Lung (tissue), 12 donors: ENCODE measurements around the gene TLE3. TPM values are rescaled to one million over a fixed set of nuclear protein-coding genes. Genes with fewer than 3 reads are reported as not detected.

ENCODE experiments used
- ATAC-seq: fragments of 200-7000 bp; cut with Tn5 transposase; one replicate; pipeline ENCODE4 v1.9.1; 2020; ENCODE audit warnings: moderate number of reproducible peaks; ENCODE audit not compliant: insufficient read depth, low FRiP score
- DNase-seq, 3 donors: peaks; one replicate each; pipeline ENCODE4 v3.0.0-alpha.2; 2013 to 2017
- H3K27ac ChIP-seq, 2 donors: one replicate each; pipeline ENCODE4 v1.5.1; 2013; ENCODE audit warnings: mild to moderate bottlenecking in 2 of 2, moderate library complexity in 2 of 2, control low read depth in 1 of 2, inconsistent platforms in 1 of 2, low read depth in 1 of 2, low read length in 1 of 2
- H3K27me3 ChIP-seq, 3 donors: one replicate each; pipeline ENCODE4 v1.5.1; 2013; ENCODE audit warnings: low read length in 2 of 3; ENCODE audit not compliant: control insufficient read depth in 3 of 3, insufficient read depth in 3 of 3
- H3K36me3 ChIP-seq, 4 donors: one replicate each; pipeline ENCODE4 v1.5.1; 2013; ENCODE audit warnings: low read length in 4 of 4, mild to moderate bottlenecking in 1 of 4, moderate library complexity in 1 of 4; ENCODE audit not compliant: control insufficient read depth in 4 of 4, insufficient read depth in 4 of 4
- H3K4me1 ChIP-seq, 5 donors: one replicate each; pipeline ENCODE4 v1.5.1; 2013; ENCODE audit warnings: low read length in 5 of 5, mild to moderate bottlenecking in 2 of 5, moderate library complexity in 1 of 5; ENCODE audit not compliant: control insufficient read depth in 5 of 5, insufficient read depth in 5 of 5
- H3K4me3 ChIP-seq: one replicate; pipeline ENCODE4 v1.5.1; 2013; ENCODE audit warnings: mild to moderate bottlenecking, control low read depth, moderate library complexity
- H3K9ac ChIP-seq, 2 donors: one replicate each; pipeline ENCODE4 v1.5.1; 2013; ENCODE audit warnings: low read length in 2 of 2, control low read depth in 1 of 2; ENCODE audit not compliant: insufficient read depth in 1 of 2
- H3K9me3 ChIP-seq, 4 donors: one replicate each; pipeline ENCODE4 v1.5.1; 2013; ENCODE audit warnings: low read length in 3 of 4, mild to moderate bottlenecking in 1 of 4, moderate library complexity in 1 of 4; ENCODE audit not compliant: control insufficient read depth in 4 of 4, insufficient read depth in 3 of 4
- WGBS, 2 donors: extraction: QIAGEN DNeasy Blood & Tissue Kit; methylation state at CpG; one replicate each; pipeline ENCODE4 v1.1.7; 2013; 5-methylcytosine and 5-hydroxymethylcytosine counted together
- polyA plus RNA-seq, 2 donors: library from polyadenylated mRNA; stranded (reverse); fragments of 200-250 nt; gene quantifications; one replicate each; pipeline ENCODE4 v1.2.1, GENCODE V29; 2013
- total RNA-seq, 2 donors: library from RNA; depleted of rRNA in 1 of 2; stranded (reverse); fragments of >200 nt in 1 of 2; gene quantifications; one replicate each; pipeline ENCODE4 v1.2.1, GENCODE V29; 2014 to 2021
- TF ChIP-seq, protein P1 (sequence below): IDR thresholded peaks from 2 replicates; pipeline ENCODE4 v1.5.1; 2012; ENCODE audit warnings: mild to moderate bottlenecking; ENCODE audit errors: control extremely low read depth, extremely low read depth
- donor health status: control.
- donor health status: control.
- donor health status: Bipolar disorder and iron deficiency.
- donor health status: healthy.
- donor health status: DM: yes; HTN: yes; CAD: no.

TLE3 gene
- total and polyA plus RNA-seq, 4 donors = 22.7 to 77.3 (median 73.3) TPM

DNA sequence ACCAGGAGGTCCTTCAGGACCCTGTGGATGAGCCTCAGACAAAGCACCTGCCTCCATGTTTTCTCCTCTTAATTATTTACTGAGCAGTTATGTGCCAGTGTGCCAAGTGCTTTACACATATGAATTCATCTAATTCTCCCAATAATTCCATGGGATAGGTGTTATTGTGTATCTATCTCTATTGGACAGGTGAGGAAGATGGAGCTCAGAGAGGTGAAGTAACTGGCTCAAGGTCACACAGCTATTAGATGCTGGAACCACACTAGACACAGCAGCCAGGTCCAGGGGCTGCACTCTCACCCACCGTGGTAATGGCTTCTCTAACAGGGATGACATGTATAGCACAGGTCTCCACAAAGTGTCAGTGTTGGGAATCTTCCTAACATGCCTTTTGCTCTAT lies 70.2 kb downstream of the TLE3 start:
- H3K27ac ChIP-seq = no peak overlapping the region
- 95 to 96% methylated on average over 1 of the region's 1 CpG for WGBS, 2 donors
- H3K27me3 ChIP-seq = no peaks in the 10 kb centered on the region
- no peak overlapping the region for H3K4me3 ChIP-seq
- ATAC-seq (no peak), DNase-seq (no peak)
- peaks cover 8 to 33% (median 10%) of the 10 kb centered on the region in 5 donors for H3K4me1 ChIP-seq
- TF ChIP-seq, protein P1, sequence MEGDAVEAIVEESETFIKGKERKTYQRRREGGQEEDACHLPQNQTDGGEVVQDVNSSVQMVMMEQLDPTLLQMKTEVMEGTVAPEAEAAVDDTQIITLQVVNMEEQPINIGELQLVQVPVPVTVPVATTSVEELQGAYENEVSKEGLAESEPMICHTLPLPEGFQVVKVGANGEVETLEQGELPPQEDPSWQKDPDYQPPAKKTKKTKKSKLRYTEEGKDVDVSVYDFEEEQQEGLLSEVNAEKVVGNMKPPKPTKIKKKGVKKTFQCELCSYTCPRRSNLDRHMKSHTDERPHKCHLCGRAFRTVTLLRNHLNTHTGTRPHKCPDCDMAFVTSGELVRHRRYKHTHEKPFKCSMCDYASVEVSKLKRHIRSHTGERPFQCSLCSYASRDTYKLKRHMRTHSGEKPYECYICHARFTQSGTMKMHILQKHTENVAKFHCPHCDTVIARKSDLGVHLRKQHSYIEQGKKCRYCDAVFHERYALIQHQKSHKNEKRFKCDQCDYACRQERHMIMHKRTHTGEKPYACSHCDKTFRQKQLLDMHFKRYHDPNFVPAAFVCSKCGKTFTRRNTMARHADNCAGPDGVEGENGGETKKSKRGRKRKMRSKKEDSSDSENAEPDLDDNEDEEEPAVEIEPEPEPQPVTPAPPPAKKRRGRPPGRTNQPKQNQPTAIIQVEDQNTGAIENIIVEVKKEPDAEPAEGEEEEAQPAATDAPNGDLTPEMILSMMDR = no peak
- H3K9ac ChIP-seq = no peak overlapping the region
- no peaks in the 10 kb centered on the region for H3K9me3 ChIP-seq
- no peaks in the 10 kb centered on the region for H3K36me3 ChIP-seq

DNA sequence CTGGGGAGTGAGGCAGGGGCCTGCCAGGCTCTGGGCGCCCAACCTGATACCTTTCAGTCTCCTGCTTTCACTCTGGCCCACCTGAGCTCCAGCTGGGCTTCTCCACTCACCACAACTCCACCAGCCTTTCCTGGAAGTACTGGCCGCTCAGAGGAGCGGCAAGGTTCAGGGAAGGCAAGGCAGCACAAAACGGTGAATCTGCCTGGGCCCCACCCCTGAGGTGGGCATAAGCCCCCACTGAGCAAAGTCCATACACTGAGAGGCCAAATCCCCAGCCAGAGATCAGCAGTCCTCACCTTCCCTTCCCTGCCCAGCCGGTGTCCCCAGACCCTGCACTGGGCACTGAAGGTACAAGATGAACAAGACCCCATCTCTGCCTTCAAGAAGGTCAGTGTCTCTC lies 70.7 kb downstream of the TLE3 start:
- WGBS, 2 donors = 93 to 94% methylated on average over 5 of the region's 5 CpGs
- Histone ChIP-seq H3K27me3 (no peaks in the 10 kb centered on the region), H3K9me3 (no peaks in the 10 kb centered on the region), H3K9ac (no peak overlapping the region), H3K4me1 (peaks cover 8 to 33% (median 10%) of the 10 kb centered on the region in 5 donors), H3K36me3 (no peaks in the 10 kb centered on the region), H3K27ac (no peak overlapping the region), H3K4me3 (no peak overlapping the region)
- DNase-seq (no peak), ATAC-seq (no peak)
- TF ChIP-seq, protein P1 = no peak

DNA sequence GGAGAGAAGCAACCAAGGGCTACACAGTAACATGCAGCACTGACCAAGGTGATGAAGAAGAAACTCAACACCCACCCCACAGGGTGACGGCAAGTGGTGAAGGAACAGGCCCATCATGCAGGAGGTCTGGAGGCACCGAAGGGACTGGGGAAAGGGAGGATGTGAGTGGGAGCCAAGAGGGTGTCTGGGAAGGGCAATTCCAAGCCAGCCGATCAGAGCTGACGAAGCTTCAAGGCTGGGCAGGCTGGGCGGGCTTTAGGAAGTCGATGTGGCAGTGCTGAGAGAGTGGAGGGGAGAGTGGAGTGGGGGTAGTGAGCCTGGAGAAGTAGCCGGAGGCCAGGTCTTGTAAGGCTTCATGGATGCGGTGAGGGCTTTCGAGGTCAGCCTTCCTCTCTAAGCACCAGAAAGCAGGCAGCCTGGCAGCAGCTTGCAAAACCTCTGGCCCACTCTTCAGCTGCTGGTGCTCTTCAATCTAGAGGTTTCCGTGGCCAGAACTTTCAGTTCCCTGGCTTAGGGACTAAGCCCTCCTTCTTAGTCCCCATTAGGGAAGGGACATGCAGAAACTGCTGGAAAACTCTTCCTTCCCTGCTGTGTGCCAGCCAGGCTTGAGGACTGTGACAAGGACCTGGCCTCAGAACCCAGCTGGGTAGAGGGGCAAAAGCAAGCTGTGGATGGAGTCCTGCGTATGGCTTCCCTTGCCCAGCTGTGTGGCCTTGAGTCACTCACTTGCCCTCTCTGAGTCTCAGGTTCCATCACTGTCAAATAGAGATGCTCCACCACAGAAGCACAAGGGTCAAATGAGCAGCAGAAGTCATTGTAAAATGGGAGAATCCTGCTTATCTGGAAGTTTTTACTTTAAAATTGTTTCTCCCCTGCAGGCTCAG lies 72.1 kb downstream of the TLE3 start:
- TF ChIP-seq, protein P1 = no peak
- H3K27me3 ChIP-seq = no peaks in the 10 kb centered on the region
- WGBS, 2 donors = 62 to 75% methylated on average over 11 of the region's 11 CpGs
- H3K9ac ChIP-seq = no peak overlapping the region
- no peak overlapping the region for H3K4me3 ChIP-seq
- no peak for DNase-seq
- H3K9me3 ChIP-seq = no peaks in the 10 kb centered on the region
- H3K4me1 ChIP-seq = peaks cover 8 to 33% (median 10%) of the 10 kb centered on the region in 5 donors
- H3K27ac ChIP-seq = no peak overlapping the region
- no peak for ATAC-seq
- no peaks in the 10 kb centered on the region for H3K36me3 ChIP-seq

- DNase-seq (no peak), ATAC-seq (no peak)
- 88 to 89% methylated on average over 18 of the region's 18 CpGs for WGBS, 2 donors
- no peaks in the 10 kb centered on the region for H3K9me3 ChIP-seq
- H3K9ac ChIP-seq = no peak overlapping the region
- no peak overlapping the region for H3K4me3 ChIP-seq
- H3K36me3 ChIP-seq = no peaks in the 10 kb centered on the region
- no peaks in the 10 kb centered on the region for H3K27me3 ChIP-seq
- H3K27ac ChIP-seq = no peak overlapping the region
- TF ChIP-seq, protein P1 = no peak
- H3K4me1 ChIP-seq = peaks cover 6 to 33% (median 8%) of the 10 kb centered on the region in 5 donors
Measured at GRCh38 chr15:70024521-70024920, 73.2 kb downstream of the TLE3 start.
